ENCODE results near the gene ADCK1.

GRCh38 chr14:77856941-77857340 is 57.0 kb downstream of the ADCK1 start:
- TF ChIP-seq CTCF (IDR thresholded peaks at IDR 0.05) (no peak), POLR2AphosphoS5 (IDR thresholded peaks at IDR 0.05; ENCODE audit: low read depth, low read length) (no peak), SIN3A (IDR thresholded peaks at IDR 0.05; ENCODE audit: borderline replicate concordance, insufficient read depth, low read depth, low read length) (no peak), REST (IDR thresholded peaks at IDR 0.05; ENCODE audit: insufficient read depth in 1 of 2, low read depth in 2 of 2, low read length in 1 of 2) (no peak)
